Kidney tubule cell (primary cell): ENCODE results near the gene SARS2.
"Not testable (repeated sequence)": the region's sequence is repeated elsewhere in the genome, so short reads cannot be mapped to it uniquely, and the experiment has no call there.

ENCODE experiments used
- DNase-seq: peaks from one replicate; pipeline ENCODE4 v3.0.0-alpha.2; 2018; ENCODE audit warnings: low spot score

SARS2 gene

DNA sequence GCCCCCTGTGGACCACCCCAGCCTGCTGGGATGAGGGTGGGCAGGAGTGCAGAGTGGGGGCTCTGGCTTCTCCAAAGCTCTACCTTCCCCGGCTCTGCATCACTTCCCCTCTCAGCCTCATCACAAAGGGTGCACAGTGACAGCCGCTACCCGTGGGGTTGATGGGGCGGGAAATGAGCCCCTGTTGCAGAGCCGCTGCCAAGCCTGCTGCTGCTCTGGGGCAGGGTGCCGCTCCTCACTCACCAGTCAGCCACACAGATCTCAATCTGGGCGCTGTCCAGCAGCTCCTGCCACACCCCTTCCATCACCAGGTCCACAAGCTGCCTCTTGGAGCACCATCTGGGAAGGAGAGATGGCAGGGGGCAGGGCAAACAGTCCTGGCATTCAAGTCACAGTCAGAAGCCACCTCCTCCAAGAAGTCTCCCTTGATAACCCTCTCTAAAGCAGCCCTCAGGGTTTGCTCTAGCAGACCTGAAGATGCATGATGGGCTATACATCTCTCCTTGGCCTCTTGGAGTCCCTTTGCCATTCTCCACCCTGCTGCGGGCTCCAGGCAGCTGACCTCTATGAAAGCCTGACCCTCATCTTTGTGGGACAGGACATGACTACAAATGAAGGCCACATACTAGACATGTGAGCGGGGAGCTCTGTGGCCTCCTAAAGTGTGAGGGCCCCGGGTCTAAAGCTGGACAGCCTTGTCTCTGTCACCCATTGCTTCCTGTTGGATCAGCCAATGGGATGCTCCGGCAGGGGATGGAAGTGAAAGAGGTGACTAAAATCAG lies 15.9 kb upstream of the SARS2 start:
- no peak for DNase-seq

- DNase-seq = no peak
Observed at GRCh38 chr19:38945562-38946228, 15.1 kb upstream of the SARS2 start.

DNA sequence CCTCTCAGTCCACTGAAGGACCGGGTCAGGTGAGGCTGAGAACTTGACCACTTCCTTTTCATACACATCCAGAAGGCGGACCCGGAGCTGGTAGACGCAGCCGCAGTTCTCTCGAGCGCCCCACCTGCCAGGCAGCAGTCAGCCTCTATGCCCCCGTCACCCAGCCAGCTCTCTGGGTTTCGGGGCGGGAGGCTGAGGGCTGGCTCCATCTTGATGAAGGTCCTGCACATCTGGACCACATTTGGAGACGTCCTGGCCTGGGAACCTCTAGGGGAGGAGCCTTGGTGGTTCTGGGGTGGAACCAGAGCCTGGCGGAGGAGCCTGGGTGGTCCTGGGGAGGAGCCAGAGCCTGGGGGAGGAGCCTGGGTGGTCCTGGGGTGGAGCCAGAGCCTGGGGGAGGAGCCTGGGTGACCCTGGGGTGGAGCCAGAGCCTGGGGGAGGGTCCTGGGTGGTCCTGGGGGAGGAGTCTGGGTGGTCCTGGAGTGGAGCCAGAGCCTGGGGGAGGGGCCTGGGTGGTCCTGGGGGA lies 14.5 kb upstream of the SARS2 start:
- DNase-seq = no peak

GRCh38 chr19:38942471-38943181 lies 12.1 kb upstream of the SARS2 start:
- no peak for DNase-seq

- DNase-seq = no peak
Observed at GRCh38 chr19:38941979-38942378, 11.4 kb upstream of the SARS2 start.

DNA sequence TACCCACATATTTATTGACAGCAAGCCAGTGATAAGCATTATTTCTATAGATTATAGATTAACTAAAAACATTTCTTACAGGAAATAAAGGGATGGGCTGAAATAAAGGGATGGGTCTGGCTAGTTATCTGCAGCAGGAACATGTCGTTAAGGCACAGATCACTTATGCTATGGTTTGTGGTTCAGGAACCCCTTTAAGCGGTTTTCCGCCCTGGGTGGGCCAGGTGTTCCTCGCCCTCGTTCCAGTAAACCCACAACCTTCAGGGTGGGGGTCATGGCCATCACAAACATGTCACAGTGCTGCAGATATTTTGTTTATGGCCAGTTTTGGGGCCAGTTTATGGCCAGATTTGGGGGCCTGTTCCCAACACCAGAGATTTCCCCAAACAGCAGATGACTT lies 10.9 kb upstream of the SARS2 start:
- DNase-seq = not testable (repeated sequence)

GRCh38 chr19:38939957-38940356 lies 9.4 kb upstream of the SARS2 start:
- DNase-seq = no peak

- DNase-seq = no peak
Observed at GRCh38 chr19:38933544-38933943, 3.0 kb upstream of the SARS2 start.

- peak; percentile 45 for DNase-seq
Observed at GRCh38 chr19:38932425-38933179, 2.0 kb upstream of the SARS2 start.

- DNase-seq = no peak
Observed at GRCh38 chr19:38931521-38931793, 894 bp upstream of the SARS2 start.

DNA sequence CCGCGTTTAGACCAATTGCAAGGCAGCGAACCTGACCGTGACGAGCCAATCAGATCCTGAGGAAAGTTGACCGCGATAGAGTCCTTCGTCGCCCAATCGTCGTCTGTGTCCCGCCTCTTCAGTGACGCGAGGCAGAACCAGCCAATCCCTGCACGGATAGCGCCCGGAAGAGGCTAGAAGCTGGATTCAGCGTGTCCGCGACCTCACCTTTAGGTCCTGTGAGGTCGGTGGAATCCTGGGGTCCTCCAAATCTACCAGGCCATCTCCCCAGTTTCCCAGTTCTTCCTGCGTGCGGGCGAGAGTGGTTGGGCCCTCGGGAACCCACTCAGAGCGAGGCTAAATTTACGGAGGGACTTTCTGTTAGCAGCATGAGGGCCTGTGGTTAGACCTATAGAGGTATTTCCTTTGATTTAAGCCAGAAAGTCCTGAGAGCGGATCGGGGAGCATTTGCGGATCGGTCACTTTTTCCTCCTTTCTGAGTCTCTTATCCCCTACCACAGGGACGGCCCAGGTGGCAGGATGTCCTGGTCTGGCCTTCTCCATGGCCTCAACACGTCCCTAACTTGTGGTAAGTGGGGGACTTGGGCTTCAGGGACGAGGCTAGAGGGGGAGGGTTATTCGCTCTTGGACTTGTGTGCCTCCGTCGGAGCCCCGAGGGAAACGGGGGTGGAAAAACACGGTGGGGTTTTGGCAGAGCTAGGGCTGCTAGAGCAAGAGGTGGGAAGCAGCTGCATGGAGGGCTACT lies 385 bp upstream of the SARS2 start, which contains the start of gene MRPS12:
Gene MRPS12 (plus strand): TSS at position 169 of the 745 bp plus-strand sequence. CDS start 351 bp downstream, at position 520.
- peak; percentile 99 for DNase-seq

GRCh38 chr19:38928391-38929001 lies 2.1 kb downstream of the SARS2 start:
- no peak for DNase-seq

- no peak for DNase-seq
Observed at GRCh38 chr19:38924388-38924787, 6.2 kb downstream of the SARS2 start.

DNA sequence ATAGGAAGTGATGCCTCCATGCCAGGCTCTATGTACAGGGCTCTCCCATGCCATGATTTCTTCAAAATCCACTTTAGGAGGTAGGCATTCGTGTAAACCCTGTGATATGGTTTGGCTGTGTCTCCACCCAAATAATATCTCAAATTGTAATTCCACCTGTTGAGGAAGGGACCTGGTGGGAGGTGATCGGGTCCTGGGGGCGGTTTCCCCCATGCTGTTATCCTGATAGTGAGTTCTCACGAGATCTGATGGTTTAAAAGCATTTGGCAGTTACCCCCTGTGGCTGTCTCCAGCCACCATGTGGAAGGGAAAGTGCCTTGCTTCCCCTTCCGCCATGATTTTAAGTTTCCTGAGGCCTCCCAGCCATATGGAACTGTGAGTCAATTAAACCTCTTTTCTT lies 8.1 kb downstream of the SARS2 start:
- no peak for DNase-seq

- no peak for DNase-seq
Observed at GRCh38 chr19:38921420-38922274, 8.9 kb downstream of the SARS2 start.

DNA sequence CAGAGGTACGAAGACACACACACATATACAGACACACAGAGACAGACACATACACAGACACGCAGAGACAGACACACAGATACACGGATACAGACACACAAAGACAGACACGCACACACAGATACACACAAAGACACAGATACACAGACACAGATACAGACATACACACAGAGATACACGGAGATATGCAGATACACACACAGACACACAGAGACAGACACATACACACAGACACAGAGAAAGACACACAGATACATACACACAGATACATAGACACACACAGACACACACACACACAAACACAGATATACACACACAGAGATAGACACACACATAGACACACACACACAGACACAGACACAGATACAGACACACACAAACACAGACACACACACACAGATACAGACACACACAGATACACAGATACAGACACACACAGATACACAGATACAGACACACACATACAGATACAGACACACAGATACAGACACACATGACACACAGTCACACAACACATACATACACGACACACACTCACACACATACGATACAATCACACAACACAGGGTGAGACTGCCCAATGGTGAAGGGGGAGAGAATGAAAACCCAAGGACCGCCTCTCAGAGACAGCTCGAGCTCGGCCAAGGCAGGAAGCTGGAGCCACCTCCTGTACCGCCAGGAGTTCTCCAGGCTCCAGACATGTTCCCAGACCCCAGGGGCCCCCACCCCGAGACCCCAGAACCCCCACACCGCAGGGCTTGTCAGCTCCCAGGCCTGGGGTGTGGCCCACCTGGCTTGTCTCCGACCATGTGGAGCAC lies 9.8 kb downstream of the SARS2 start:
- DNase-seq = no peak

DNA sequence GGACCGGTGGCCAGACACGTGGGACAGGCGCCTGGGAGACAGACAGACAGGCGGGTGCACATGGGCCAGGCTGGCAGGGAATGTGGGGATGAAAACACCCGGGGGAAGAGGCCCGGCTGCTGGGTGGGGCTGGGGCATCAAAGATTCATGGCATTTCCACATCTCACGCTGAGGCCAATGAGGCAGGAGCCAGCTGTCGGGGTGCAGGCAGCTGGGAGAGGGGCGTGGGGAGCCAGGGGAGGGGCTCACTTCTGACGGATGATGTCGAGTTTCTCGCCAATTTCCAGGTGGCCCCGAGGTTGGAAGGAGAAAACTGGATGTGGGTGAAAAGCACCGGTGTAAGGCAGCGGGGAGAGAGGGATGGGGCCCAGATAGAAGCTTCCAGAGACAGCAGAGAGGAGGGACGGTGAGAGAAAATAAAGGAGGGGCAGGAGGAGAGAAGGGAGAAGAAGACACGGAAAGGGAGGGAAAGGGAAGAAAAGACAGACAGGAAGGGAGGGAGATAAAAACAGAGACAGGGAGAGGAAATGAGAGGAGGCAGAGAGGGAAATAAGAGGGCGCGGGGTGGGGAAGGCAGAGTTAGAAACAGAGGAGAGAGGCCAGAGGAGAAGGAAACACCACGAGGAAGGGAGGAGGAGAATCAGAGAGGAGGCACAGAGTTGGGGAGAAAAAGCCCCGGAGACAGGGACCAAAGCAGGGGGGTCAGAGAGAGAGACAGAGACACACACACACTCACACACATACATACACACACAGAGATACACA lies 10.5 kb downstream of the SARS2 start:
- no peak for DNase-seq

GRCh38 chr19:38918526-38918925 lies 12.0 kb downstream of the SARS2 start:
- no peak for DNase-seq
